PC-9 (cell line): Measurements from ENCODE around the gene WFDC12.

Experiments
- CTCF ChIP-seq: fragments of 200-600 bp; sonication (generic); conservative IDR thresholded peaks from 2 replicates; pipeline ENCODE4 v1.6.1; 2017; ENCODE audit warnings: mixed run types, antibody characterized with exemption, mild to moderate bottlenecking, moderate library complexity
- EZH2 ChIP-seq: fragments of 200-600 bp; sonication (generic); IDR thresholded peaks from 2 replicates; pipeline ENCODE4 v1.8.0; 2017; ENCODE audit warnings: antibody characterized with exemption, low read depth

- no peak for TF ChIP-seq EZH2
- no peak for TF ChIP-seq CTCF
Measured at GRCh38 chr20:45094864-45095574, 29.2 kb downstream of the WFDC12 start.
